Measurements from ENCODE around the gene HOXD13.

HOXD13 gene

DNA sequence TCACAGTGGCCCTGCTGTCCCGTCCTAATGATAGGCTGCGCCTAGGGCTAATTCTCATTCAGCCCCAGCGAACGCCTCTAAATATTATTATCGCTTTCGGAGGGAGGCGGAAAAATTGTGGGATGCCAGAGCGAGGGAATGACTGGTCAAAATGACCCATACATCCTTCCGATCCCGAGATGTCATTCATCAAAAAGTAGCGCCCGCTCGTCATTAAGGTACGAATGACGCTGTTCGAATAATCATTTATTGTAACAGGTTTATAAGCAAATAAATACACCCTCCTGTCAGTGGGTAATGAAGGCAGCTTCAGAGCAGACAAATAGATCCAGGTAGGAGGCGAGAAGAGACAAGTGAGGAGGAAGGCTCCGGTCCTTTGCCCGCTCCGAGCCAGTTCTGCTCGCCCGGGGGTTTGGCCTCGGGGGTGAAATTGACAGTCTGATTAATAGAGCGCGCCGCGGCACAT lies 8.7 kb upstream of the HOXD13 start, which contains the start of gene EVX2:
Gene EVX2 (minus strand): TSS at position 167 of the 466 bp plus-strand sequence. CDS start 186 bp downstream, outside the sequence.
- Histone ChIP-seq H3K9ac (ENCODE audit: insufficient read length) (peak within 1 kb of the TSS; percentile 79), H3K9me3 (ENCODE audit: low read depth, low read length) (no peaks in the 10 kb centered on the region), H3K27ac (peak within 1 kb of the TSS; percentile 76), H3K4me3 (peak within 1 kb of the TSS; percentile 83), H3K36me3 (ENCODE audit: insufficient read depth, low read length) (peaks cover 11% of the 10 kb centered on the region; the same call in 1 of the 2 replicates)
- TF ChIP-seq EZH2 (IDR thresholded peaks at IDR 0.05) (no peak), FOXP2 (optimal IDR thresholded peaks at IDR 0.05; ENCODE audit: control extremely low read depth, extremely low read length, insufficient read depth) (no peak), POLR2AphosphoS5 (IDR thresholded peaks at IDR 0.05; ENCODE audit: borderline replicate concordance, low read depth, low read length) (no peak)
- no peak for DNase-seq (ENCODE audit: low read depth, low spot score)

DNA sequence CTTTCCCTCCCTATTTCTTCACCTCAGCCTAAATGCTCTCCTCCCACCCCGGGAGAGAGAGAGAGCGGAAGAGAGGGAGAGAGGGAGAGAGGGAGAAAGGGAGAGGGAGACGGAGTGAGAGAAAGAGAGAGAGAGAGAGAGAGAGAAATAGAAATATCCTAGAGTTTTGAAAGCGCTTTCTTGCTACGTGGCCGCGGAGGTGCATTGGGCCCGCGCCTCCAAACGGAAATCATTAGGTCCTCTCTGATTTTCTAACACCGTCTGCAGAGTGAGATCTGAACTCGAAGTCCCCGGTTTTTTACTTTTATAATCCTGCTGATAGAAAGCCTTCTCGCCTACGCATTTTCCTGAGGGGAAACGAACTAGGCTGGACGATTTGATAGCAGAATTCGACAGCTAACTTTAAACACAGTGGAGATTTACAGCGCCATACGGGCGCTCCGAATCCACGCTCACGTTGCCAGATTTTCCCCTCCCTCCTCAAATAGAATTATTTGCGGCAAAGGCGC lies 7.9 kb upstream of the HOXD13 start:
- H3K4me3 ChIP-seq = peak overlapping the region; percentile 83
- H3K9me3 ChIP-seq (ENCODE audit: low read depth, low read length) = no peaks in the 10 kb centered on the region
- peak overlapping the region; percentile 76 for H3K27ac ChIP-seq
- TF ChIP-seq POLR2AphosphoS5 (IDR thresholded peaks at IDR 0.05; ENCODE audit: borderline replicate concordance, low read depth, low read length) (no peak), FOXP2 (optimal IDR thresholded peaks at IDR 0.05; ENCODE audit: control extremely low read depth, extremely low read length, insufficient read depth) (no peak), EZH2 (IDR thresholded peaks at IDR 0.05) (no peak)
- H3K36me3 ChIP-seq (ENCODE audit: insufficient read depth, low read length) = peaks cover 8% of the 10 kb centered on the region; the same call in 1 of the 2 replicates
- peak overlapping the region; percentile 79 for H3K9ac ChIP-seq (ENCODE audit: insufficient read length)
- DNase-seq (ENCODE audit: low read depth, low spot score) = no peak

DNA sequence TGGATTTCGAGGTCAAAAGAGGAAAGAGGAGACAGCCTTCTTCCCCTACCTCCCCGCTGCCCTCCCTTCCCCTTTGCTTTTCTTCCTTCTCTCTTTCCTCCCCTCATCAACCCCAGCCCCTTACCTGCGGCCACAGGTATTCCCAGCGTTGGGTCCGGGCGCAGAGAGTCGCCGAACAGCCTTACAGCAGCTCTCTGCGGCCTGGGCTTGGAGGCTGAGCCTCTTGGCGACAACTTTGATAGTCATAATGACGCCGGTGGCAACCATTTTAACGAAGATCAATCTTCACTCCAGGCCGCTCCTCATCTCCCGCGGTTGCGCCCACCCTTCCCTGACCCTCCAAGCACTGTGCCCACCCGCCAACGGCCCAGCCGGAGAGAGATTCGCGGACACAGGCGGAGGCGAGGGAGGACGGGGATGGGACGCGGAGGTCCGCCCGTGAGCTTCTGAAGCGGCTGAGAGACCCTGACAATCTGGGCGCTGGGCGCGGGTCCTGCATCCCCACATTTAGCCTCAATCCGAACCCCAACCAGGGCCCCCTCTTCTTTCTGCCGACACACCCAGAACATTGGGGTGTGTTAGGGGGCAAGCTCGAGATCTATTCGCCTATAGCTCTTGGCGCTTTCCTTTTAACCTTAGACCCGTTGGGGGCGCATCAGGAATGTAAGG lies 7.3 kb upstream of the HOXD13 start:
- Histone ChIP-seq H3K36me3 (ENCODE audit: insufficient read depth, low read length) (peaks cover 6% of the 10 kb centered on the region; the same call in 1 of the 2 replicates), H3K4me3 (peak overlapping the region; percentile 83), H3K9me3 (ENCODE audit: low read depth, low read length) (no peaks in the 10 kb centered on the region), H3K9ac (ENCODE audit: insufficient read length) (peak overlapping the region; percentile 79), H3K27ac (peak overlapping the region; percentile 76)
- no peak for TF ChIP-seq EZH2 (IDR thresholded peaks at IDR 0.05)
- no peak for TF ChIP-seq POLR2AphosphoS5 (IDR thresholded peaks at IDR 0.05; ENCODE audit: borderline replicate concordance, low read depth, low read length)
- no peak for TF ChIP-seq FOXP2 (optimal IDR thresholded peaks at IDR 0.05; ENCODE audit: control extremely low read depth, extremely low read length, insufficient read depth)
- no peak for DNase-seq (ENCODE audit: low read depth, low spot score)

DNA sequence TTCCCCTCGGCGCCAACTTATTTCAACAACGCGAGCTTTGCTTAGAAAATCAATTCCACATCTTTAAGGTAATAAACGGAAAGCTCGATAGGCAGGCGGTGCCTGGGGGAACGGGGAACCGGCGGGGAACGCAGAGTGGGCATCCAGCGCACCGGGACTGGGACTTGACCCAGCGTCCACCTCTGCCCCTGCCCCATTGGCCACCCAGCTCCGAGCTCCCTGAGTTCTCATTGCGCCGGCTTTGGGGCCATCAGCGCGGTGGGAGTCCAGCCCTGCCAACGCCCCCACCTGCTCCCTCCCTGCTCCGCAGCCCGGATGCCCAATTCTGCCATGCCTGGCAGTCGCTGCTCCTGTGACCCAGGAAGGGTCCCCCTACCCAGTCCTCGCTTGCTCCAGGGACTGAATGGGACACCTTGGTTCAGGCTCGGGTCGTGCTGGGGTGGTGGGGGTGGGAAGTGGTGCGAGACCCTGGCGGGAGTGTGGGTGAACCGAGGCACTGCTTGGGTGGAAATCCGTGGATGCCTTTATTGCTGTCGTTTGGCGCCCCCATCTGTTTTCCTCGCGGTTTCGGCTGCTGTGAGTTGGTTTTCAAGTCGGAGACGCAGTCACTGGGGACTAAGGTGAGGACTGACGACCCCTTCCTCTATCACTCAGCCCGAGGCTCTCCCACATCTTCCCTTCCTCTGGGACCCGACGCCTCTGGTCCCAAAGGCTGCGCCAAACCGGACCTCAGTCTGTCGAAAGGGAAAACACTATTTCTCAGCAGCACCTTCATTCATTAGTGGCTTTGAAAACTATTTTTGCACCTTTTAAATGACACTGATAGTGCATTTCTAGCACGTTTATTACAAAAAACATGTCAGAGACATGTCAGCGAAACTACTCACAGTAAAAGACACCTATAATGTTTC lies 6.4 kb upstream of the HOXD13 start:
- no peak for DNase-seq (ENCODE audit: low read depth, low spot score)
- H3K4me3 ChIP-seq = peak overlapping the region; percentile 83

DNA sequence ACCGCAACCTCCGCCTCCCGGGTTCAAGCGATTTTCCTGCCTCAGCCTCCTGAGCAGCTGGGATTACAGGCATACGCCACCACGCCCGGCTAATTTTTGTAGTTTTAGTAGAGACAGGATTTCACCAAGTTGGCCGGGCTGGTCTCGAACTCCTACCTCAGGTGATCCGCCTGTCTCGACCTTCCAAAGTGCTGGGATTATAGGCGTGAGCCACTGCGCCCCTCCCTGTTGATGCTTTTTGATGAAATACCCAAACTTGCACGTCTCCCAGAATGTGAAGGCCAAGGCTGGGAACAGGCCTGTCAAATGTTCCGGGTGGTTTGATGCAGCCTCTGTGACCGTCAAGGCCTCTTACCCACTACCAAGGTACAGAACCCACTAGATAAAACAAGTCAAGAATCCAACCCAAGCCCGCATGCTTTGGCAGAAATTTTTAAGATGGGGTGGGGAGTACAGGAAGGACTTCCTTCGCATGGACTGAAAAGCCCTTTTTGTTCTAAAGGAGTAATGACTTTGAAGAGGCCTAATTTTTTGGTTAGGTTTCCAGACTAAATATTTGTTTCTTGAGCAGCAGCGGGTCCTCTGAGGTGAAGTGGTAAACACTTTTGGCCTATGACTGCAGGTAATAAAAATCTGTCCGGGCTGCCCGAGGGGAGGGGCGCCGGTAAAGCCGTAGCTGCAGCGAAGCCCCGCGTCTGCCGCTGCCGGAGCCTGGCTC lies 5.0 kb upstream of the HOXD13 start:
- H3K9ac ChIP-seq (ENCODE audit: insufficient read length) = no peak overlapping the region
- no peak for DNase-seq (ENCODE audit: low read depth, low spot score)
- no peaks in the 10 kb centered on the region for H3K36me3 ChIP-seq (ENCODE audit: insufficient read depth, low read length)
- no peak overlapping the region for H3K4me3 ChIP-seq
- H3K27ac ChIP-seq = no peak overlapping the region
- no peak for TF ChIP-seq FOXP2 (optimal IDR thresholded peaks at IDR 0.05; ENCODE audit: control extremely low read depth, extremely low read length, insufficient read depth)
- no peak for TF ChIP-seq POLR2AphosphoS5 (IDR thresholded peaks at IDR 0.05; ENCODE audit: borderline replicate concordance, low read depth, low read length)
- no peak for TF ChIP-seq EZH2 (IDR thresholded peaks at IDR 0.05)
- H3K9me3 ChIP-seq (ENCODE audit: low read depth, low read length) = no peaks in the 10 kb centered on the region

More for the DNA sequence above, 6.4 kb upstream of the HOXD13 start:
- no peak for TF ChIP-seq EZH2 (IDR thresholded peaks at IDR 0.05)
- TF ChIP-seq FOXP2 (optimal IDR thresholded peaks at IDR 0.05; ENCODE audit: control extremely low read depth, extremely low read length, insufficient read depth) = peak; percentile 32
- TF ChIP-seq POLR2AphosphoS5 (IDR thresholded peaks at IDR 0.05; ENCODE audit: borderline replicate concordance, low read depth, low read length) = no peak
- Histone ChIP-seq H3K9me3 (ENCODE audit: low read depth, low read length) (no peaks in the 10 kb centered on the region), H3K27ac (peak overlapping the region; percentile 56), H3K9ac (ENCODE audit: insufficient read length) (peak overlapping the region; percentile 79), H3K36me3 (ENCODE audit: insufficient read depth, low read length) (no peaks in the 10 kb centered on the region; the same call in 1 of the 2 replicates)

DNA sequence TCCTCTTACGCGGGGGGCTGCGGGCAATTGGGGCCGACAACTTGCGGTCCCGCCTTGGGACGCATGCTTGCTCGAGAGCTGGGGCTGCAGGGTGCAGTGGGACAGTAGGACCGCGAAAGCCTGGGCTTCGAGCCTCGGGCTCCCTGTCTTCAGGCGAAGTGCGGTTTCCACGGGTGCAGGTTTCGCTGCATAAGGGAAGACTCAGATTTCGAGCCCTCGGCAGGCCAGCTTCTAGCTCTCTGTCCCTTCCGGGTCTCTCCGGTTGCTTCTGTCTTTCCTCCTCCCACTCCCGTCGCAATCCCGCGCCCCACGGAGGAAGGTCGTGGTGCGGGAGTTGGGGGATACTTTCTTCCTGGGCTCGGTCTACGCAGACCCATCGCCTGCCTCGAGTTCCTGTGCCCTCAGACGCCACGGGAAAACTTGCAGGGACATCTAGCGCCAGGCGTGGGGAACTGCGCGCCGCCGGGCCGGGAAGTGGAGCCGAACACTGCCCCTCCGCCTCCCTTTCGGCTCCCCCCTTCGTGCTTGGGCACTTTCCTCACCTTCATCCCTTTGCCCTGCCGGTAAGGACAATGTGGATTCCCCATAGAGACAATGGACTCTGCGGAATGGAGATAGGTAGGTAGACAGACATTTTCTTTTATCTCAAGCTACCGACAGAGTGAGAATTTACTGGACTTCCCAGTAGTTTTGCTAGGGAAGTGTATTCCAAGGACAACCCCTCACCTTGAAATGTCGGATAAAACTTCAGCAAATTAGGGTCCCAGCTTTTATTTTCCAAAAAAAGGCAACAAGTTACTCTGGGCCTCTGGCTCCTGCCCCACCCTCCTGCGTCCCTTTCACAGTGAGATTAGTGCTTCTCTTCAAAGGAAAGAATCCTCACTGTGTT lies 4.2 kb upstream of the HOXD13 start:
- DNase-seq (ENCODE audit: low read depth, low spot score) = no peak
- Histone ChIP-seq H3K27ac (no peak overlapping the region), H3K9me3 (ENCODE audit: low read depth, low read length) (no peaks in the 10 kb centered on the region), H3K36me3 (ENCODE audit: insufficient read depth, low read length) (no peaks in the 10 kb centered on the region), H3K4me3 (no peak overlapping the region), H3K9ac (ENCODE audit: insufficient read length) (no peak overlapping the region)
- no peak for TF ChIP-seq FOXP2 (optimal IDR thresholded peaks at IDR 0.05; ENCODE audit: control extremely low read depth, extremely low read length, insufficient read depth)
- TF ChIP-seq EZH2 (IDR thresholded peaks at IDR 0.05) = no peak
- no peak for TF ChIP-seq POLR2AphosphoS5 (IDR thresholded peaks at IDR 0.05; ENCODE audit: borderline replicate concordance, low read depth, low read length)

Measured in SK-N-MC (cell line).